SK-N-SH (cell line): ENCODE measurements around the gene LDLR.

Experiments
- CTCF ChIP-seq: fragments of 200-600 bp; sonication (generic); IDR thresholded peaks from 2 replicates; pipeline ENCODE4 v1.6.1; 2017; ENCODE audit warnings: antibody characterized with exemption, mild to moderate bottlenecking, moderate library complexity
- EP300 ChIP-seq, 2 experiments: IDR thresholded peaks; 2 replicates each; pipeline versions ENCODE4 v1.4.0 to v1.6.1; 2012; ENCODE audit warnings: borderline replicate concordance in 1 of 2, low read depth in 1 of 2, low read length in 1 of 2
- FOXJ3 ChIP-seq: sonication (generic); formaldehyde crosslinking; IDR thresholded peaks from 2 replicates; pipeline ENCODE4 v1.5.1; 2020; ENCODE audit warnings: mild to moderate bottlenecking, missing genetic modification reagents

DNA sequence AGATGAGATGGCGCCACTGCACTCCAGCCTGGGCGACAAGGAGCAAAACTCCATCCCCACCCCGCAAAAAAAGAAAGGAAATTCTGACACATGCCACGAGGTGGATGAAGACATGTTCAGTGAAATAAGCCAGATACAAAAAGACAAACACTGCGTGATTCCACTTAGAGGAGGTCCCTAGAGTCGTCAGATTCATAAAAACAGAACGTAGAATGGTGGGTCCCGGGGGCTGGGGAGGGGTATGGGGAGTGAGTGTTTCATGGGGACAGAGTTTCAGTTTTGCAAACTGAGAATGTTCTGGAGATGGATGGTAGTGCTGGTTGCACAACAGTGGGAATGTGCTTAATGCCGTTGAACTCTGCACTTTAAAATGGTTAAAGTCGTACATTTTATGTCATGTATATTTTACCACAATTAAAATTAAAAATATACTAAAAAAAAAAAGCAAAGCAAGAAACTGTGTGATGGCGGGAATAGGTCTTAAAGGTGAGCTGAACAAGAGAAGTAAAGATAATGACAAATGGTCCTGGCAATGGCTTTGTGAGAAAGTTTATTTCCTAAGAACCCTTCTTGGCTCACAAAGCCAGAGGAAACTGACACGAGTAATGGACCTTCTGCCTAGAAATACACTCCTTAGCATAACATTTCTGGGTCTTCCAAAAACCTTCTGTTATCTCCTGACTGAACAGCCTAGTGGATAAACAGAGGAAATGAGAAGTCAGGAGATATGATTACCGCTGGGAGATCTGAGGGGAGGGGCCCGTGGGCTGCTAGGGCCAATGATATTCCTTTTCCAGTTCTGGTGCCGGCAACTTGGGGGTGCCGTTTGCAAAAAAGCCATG is 70.6 kb downstream of the LDLR start:
- TF ChIP-seq FOXJ3 (CRISPR knock-in tag) = no peak
- no peak for TF ChIP-seq CTCF
- no peak for TF ChIP-seq EP300 (IDR thresholded peaks at IDR 0.05; ENCODE audit: borderline replicate concordance in 1 of 2, low read depth in 1 of 2, low read length in 1 of 2)
